Fibroblast of upper back skin (primary cell): Measurements from ENCODE around the gene DYNLT4.
"Not testable (repeated sequence)": the region's sequence is repeated elsewhere in the genome, so short reads cannot be mapped to it uniquely, and the experiment has no call there.

ENCODE experiments used
- DNase-seq: peaks from one replicate; pipeline ENCODE4 v3.0.0-alpha.2; 2013

DYNLT4 gene

GRCh38 chr1:44806704-44807363, at the start of gene DYNLT4:
TSS of gene DYNLT4 (minus strand) at chr1:44807351. CDS start at chr1:44806668, 683 bp downstream.
- no peak for DNase-seq

GRCh38 chr1:44855742-44856141, 48.6 kb upstream of the DYNLT4 start:
- DNase-seq: no peak

- DNase-seq: no peak
Observed at GRCh38 chr1:44854970-44855369, 47.8 kb upstream of the DYNLT4 start.

GRCh38 chr1:44853201-44853600, 46.0 kb upstream of the DYNLT4 start:
- DNase-seq: no peak

- no peak for DNase-seq
Observed at GRCh38 chr1:44851308-44851707, 44.2 kb upstream of the DYNLT4 start.

GRCh38 chr1:44849575-44850132, 42.5 kb upstream of the DYNLT4 start:
- no peak for DNase-seq

- no peak for DNase-seq
Observed at GRCh38 chr1:44848456-44849181, 41.5 kb upstream of the DYNLT4 start.

GRCh38 chr1:44847845-44848244, 40.7 kb upstream of the DYNLT4 start:
- no peak for DNase-seq

GRCh38 chr1:44846985-44847384, 39.8 kb upstream of the DYNLT4 start:
- no peak for DNase-seq

- peak; percentile 77 for DNase-seq
Observed at GRCh38 chr1:44842862-44843655, 35.9 kb upstream of the DYNLT4 start, which contains the start of gene PTCH2. TSS of gene PTCH2 (minus strand) at chr1:44843253. CDS start at chr1:44842932, 321 bp downstream.

GRCh38 chr1:44842486-44842861, 35.3 kb upstream of the DYNLT4 start:
- DNase-seq: no peak

GRCh38 chr1:44839576-44839975, 32.4 kb upstream of the DYNLT4 start:
- DNase-seq: peak; percentile 52

- DNase-seq: not testable (repeated sequence)
Observed at GRCh38 chr1:44838294-44838693, 31.1 kb upstream of the DYNLT4 start.

GRCh38 chr1:44835738-44836675, 28.9 kb upstream of the DYNLT4 start:
- DNase-seq: peak; percentile 77

GRCh38 chr1:44834328-44834727, 27.2 kb upstream of the DYNLT4 start:
- DNase-seq: no peak

- DNase-seq: no peak
Observed at GRCh38 chr1:44832056-44832705, 25.0 kb upstream of the DYNLT4 start.

- DNase-seq: no peak
Observed at GRCh38 chr1:44831516-44831915, 24.4 kb upstream of the DYNLT4 start.

GRCh38 chr1:44830900-44831304, 23.8 kb upstream of the DYNLT4 start:
- DNase-seq: no peak

- DNase-seq: no peak
Observed at GRCh38 chr1:44829506-44830384, 22.6 kb upstream of the DYNLT4 start.

GRCh38 chr1:44828841-44829440, 21.8 kb upstream of the DYNLT4 start:
- DNase-seq: no peak
